LoVo (cell line): Measurements from ENCODE around the gene WWOX.

Experiments used
- DNase-seq: peaks from one replicate; pipeline ENCODE4 v3.0.0-alpha.2; 2016; ENCODE audit warnings: low spot score

Gene WWOX

GRCh38 chr16:78737630-78738029 lies 638.2 kb downstream of the WWOX start:
- DNase-seq = no peak

GRCh38 chr16:78738557-78738956 lies 639.1 kb downstream of the WWOX start:
- no peak for DNase-seq

- DNase-seq = no peak
These were observed 640.8 kb downstream of the WWOX start for GRCh38 chr16:78740269-78740668.

- DNase-seq = no peak
These were observed 643.2 kb downstream of the WWOX start for GRCh38 chr16:78742501-78743283.

GRCh38 chr16:78743556-78743955 lies 644.1 kb downstream of the WWOX start:
- no peak for DNase-seq

- DNase-seq = no peak
These were observed 644.6 kb downstream of the WWOX start for GRCh38 chr16:78744099-78744498.

- no peak for DNase-seq
These were observed 645.3 kb downstream of the WWOX start for GRCh38 chr16:78744796-78745107.

- DNase-seq = no peak
These were observed 645.9 kb downstream of the WWOX start for GRCh38 chr16:78745108-78746019.

GRCh38 chr16:78746718-78747117 lies 647.3 kb downstream of the WWOX start:
- no peak for DNase-seq

- DNase-seq = no peak
These were observed 648.9 kb downstream of the WWOX start for GRCh38 chr16:78748220-78748929.

- DNase-seq = no peak
These were observed 650.4 kb downstream of the WWOX start for GRCh38 chr16:78749745-78750268.

GRCh38 chr16:78750611-78751010 lies 651.2 kb downstream of the WWOX start:
- no peak for DNase-seq

- DNase-seq = no peak
These were observed 652.1 kb downstream of the WWOX start for GRCh38 chr16:78751601-78752000.

- no peak for DNase-seq
These were observed 655.3 kb downstream of the WWOX start for GRCh38 chr16:78754713-78755112.

- DNase-seq = no peak
These were observed 656.6 kb downstream of the WWOX start for GRCh38 chr16:78755751-78756661.

- DNase-seq = no peak
These were observed 660.1 kb downstream of the WWOX start for GRCh38 chr16:78759596-78759995.

- no peak for DNase-seq
These were observed 661.2 kb downstream of the WWOX start for GRCh38 chr16:78760611-78761010.

- DNase-seq = no peak
These were observed 662.0 kb downstream of the WWOX start for GRCh38 chr16:78761427-78761826.

GRCh38 chr16:78762222-78762621 lies 662.8 kb downstream of the WWOX start:
- no peak for DNase-seq

- no peak for DNase-seq
These were observed 664.5 kb downstream of the WWOX start for GRCh38 chr16:78763821-78764440.

- no peak for DNase-seq
These were observed 665.0 kb downstream of the WWOX start for GRCh38 chr16:78764478-78764877.
